ENCODE data around the gene SLC52A1.

The SLC52A1 gene

DNA sequence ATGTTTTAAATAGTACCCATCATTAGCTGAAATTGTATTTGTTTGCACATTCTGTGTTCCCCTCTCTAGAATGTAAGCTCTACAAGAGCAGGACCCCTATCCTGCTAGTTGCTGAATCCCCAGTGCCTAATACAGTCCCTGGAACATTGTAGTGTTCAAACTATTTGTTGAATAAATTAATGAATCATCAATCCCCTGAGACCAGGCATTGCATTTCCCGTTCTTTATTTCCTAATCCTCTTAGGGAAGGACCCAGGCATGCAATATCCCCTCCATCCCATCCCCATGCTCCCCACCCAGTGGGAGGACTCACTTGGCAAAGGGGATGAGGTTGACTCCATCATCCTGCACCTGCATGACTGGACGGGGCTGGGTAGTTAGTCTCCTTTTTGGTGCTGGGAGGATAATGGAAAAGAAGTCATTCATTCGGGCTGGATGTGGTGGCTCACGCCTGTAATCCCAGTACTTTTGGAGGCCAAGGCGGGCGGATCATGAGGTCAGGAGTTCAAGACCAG lies 41.1 kb downstream of the SLC52A1 start:
- DNase-seq, result no peak

DNA sequence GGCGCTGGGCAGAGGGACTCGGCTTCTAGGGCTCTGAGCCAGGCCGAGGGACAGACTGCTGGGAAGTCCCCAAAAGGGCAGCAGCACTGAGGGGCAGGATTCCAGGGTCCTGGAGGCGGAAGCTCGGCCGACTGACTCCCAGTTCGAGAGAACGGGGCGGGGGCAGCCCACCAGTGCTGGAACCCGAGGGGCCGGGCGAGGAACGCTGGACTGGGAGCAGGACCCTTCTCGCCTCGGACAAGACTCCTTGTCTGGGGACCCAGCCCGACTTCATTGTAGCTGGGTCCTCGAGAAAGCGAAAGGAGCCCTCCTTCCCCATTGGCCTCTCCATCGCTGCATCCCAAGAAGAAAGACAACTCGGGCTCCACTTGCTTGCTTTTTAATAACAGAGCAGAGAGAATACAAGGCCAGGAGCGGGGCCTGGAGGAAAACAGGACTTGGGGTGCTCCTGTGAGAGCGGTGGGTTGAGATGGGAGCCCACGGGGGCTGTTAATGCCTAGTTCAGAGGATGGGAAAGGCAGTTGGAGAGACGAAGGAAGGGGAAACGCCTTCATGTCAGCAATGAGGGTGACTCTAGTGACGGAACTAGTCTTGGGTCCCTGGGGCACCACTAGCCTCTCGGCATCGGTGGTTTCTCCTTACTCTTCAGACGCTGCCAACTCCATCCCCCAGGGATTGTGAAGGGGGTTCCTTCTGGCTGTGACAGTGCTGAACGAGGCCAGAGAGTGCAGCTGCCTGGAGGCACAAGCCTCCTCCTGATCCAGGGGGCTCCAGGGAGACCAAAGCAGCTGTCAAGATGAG lies 47.3 kb downstream of the SLC52A1 start:
- peak in 3 of 51 donors; percentile 53 to 58 (median 54) for DNase-seq

GRCh38 chr17:4986951-4987766 lies 48.1 kb downstream of the SLC52A1 start, which contains the start of gene CAMTA2:
Gene CAMTA2 (minus strand): TSS chr17:4987675. CDS start chr17:4986222, 1,453 bp downstream.
- DNase-seq, result peak; percentile 24 to 90 (median 79)

- peak in 2 of 51 donors; percentile 9 to 14 for DNase-seq
Observed at GRCh38 chr17:4986403-4986802, 48.8 kb downstream of the SLC52A1 start.
